Activated CD4-positive, alpha-beta T cell treated with anti-CD3 and anti-CD28 coated beads for 36 hours (primary cell): ENCODE data around the gene MXD3. TPM values are rescaled to one million over a fixed set of nuclear protein-coding genes. Genes with fewer than 3 reads are reported as not detected.

ENCODE experiments used
- ATAC-seq: fragments of 200-7000 bp; cut with Tn5 transposase; one replicate; pipeline ENCODE4 v1.10.0; 2021; ENCODE audit warnings: mild to moderate bottlenecking, moderate library complexity
- CTCF ChIA-PET: fragments of 350-600 bp; sonication (Branson Sonifier 250); formaldehyde crosslinking; loops from one replicate; lab custom pipeline; 2021; ENCODE audit warnings: antibody characterized with exemption; lab: Charles Lee
- POLR2A ChIA-PET: fragments of 350-600 bp; sonication (Branson Sonifier 250); formaldehyde crosslinking; loops from one replicate; lab custom pipeline; 2021; ENCODE audit warnings: antibody characterized with exemption, inconsistent platforms; lab: Charles Lee
- DNase-seq: peaks from one replicate; pipeline ENCODE4 v3.0.0-alpha.2; 2020
- H3K27ac Mint-ChIP-seq: one replicate; pipeline ENCODE4 v1.8.0; 2021; ENCODE audit warnings: mixed read lengths
- H3K27me3 Mint-ChIP-seq: one replicate; pipeline ENCODE4 v1.8.0; 2021; ENCODE audit warnings: mixed read lengths
- H3K36me3 Mint-ChIP-seq: one replicate; pipeline ENCODE4 v1.8.0; 2021; ENCODE audit warnings: low read depth, mixed read lengths
- H3K4me1 Mint-ChIP-seq: one replicate; pipeline ENCODE4 v1.8.0; 2021; ENCODE audit warnings: mixed read lengths
- H3K4me3 Mint-ChIP-seq: one replicate; pipeline ENCODE4 v1.8.0; 2021; ENCODE audit warnings: mild to moderate bottlenecking, moderate library complexity, mixed read lengths
- H3K9me3 Mint-ChIP-seq: one replicate; pipeline ENCODE4 v1.8.0; 2021; ENCODE audit warnings: low read depth, mixed read lengths
- intact Hi-C, 2 experiments: fragments of 100-400 bp; cut with DNase I in 1 of 2; cut with micrococcal nuclease in 1 of 2; formaldehyde crosslinking; loops; one replicate each; pipeline versions ENCODE4 v1.14.2 to v1.15.1; 2022 to 2024; cut with DNase I, micrococcal nuclease
- total RNA-seq, 2 experiments: library from RNA; stranded (reverse); gene quantifications; one replicate each; pipeline ENCODE4 v1.2.3, GENCODE V29; 2021

MXD3 gene
- total RNA-seq, 2 experiments from 2014 or later: 21.3 to 27.2 TPM

DNA sequence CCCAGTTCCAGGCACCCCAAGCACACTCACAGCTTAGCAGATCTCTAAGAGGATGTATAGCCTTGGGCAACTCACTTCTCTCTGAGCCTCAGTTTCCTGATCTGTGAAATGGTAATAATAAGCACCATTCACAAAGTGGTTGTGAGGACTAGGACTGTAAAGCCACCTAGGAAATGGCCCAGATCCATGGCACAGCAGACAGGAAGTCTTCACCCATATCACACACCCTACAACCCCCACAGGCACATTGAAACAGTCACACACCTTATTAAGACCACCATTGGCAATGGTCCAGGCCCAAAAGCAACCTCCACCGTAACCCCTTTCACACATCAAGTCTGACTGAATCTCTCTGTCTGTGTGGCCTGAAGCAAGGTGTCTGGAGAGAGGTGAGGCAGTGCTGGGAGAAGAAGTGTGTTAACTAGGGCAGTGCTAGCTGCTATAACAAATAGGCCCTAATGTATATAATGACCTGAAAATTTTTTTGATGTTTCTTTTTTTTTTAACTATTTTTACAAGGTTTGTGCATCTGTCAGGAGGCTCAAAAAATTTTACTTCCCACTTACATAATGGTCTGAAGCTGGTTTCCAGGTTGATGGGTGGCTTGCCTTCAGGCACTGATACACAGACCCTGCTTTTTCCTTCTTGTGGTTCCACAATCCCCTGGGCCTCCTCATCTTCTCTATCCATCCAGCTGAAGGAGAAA lies 43.6 kb upstream of the MXD3 start:
- ChIA-PET POLR2A (no interaction called here), CTCF (interaction anchor here (0.5 to 3.9 kb wide), 10 partner anchors 9 to 100 kb away, joined by 3 to 18 read pairs (median 4); no protein-coding TSS in a partner anchor)
- Mint-ChIP-seq H3K4me3 (no peak overlapping the region), H3K4me1 (peaks cover 51% of the 10 kb centered on the region), H3K36me3 (peaks cover 7% of the 10 kb centered on the region), H3K27ac (peak overlapping the region; percentile 32), H3K27me3 (no peaks in the 10 kb centered on the region), H3K9me3 (peaks cover 3% of the 10 kb centered on the region)
- ATAC-seq (no peak), DNase-seq (no peak)
- intact Hi-C loops: loop anchor here in 1 of 2 experiments (10.0 kb wide), 1 partner anchor 991 kb away; the partner anchor contains the start of genes ARL10 and KIAA1191

DNA sequence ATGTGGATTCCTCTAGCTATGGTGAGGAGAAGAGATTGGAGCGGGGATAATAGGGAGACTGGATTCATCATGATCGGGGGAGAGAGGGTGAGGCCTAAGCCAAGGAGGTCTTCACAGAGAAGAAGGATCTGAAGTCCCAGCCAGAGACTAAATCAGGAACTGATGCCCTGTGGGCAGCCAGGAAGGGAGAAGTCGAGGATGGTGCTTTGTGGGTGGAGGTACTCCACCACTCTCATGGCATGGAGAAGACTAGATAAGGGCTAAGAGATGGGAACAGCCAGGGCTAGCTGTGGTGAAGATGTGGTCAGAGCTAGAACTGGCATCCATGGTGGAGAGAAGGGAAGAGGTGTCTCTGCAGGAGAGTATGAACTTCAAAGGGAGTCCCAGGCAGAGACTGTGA lies 43.0 kb upstream of the MXD3 start:
- ATAC-seq (no peak), DNase-seq (no peak)
- peaks cover 3% of the 10 kb centered on the region for H3K9me3 Mint-ChIP-seq
- no peaks in the 10 kb centered on the region for H3K27me3 Mint-ChIP-seq
- H3K4me1 Mint-ChIP-seq: peaks cover 51% of the 10 kb centered on the region
- no peak overlapping the region for H3K4me3 Mint-ChIP-seq
- ChIA-PET POLR2A (no interaction called here), CTCF (interaction anchor here (0.5 to 4.7 kb wide), 8 partner anchors 10 to 48 kb away, joined by 3 to 25 read pairs (median 8); no protein-coding TSS in a partner anchor)
- peak overlapping the region; percentile 24 for H3K27ac Mint-ChIP-seq
- intact Hi-C loops: loop anchor here (5.0 to 10.0 kb wide), 3 partner anchors 33 to 990 kb away; partner anchors contain the start of genes ARL10 (in 1 of the 2), KIAA1191 (in 1 of the 2) and RNF44 (in 1 of the 2)
- H3K36me3 Mint-ChIP-seq: peaks cover 7% of the 10 kb centered on the region

DNA sequence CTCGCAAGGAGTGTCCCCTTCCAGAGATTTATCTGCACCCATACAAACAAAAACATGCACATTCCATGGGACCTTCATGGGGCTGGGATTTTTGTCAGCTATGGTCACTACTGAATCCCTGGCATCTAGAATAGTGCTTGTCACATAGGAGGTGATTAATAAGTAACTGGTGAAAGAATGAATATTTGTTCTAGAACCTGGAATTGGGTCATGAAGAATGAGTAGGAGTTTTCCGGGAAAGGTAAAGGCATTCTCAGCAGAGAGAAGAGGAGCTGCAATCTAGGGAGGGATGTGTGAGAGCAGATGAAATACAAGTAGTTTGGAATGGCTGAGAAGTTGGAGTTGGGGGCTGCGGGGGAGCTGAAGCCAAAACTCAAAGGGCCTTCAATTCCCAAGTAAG lies 42.6 kb upstream of the MXD3 start:
- ChIA-PET POLR2A (no interaction called here), CTCF (interaction anchor here (0.8 to 4.7 kb wide), 6 partner anchors 10 to 49 kb away, joined by 3 to 25 read pairs (median 8); no protein-coding TSS in a partner anchor)
- peak overlapping the region; percentile 24 for H3K27ac Mint-ChIP-seq
- H3K4me3 Mint-ChIP-seq: no peak overlapping the region
- no peaks in the 10 kb centered on the region for H3K27me3 Mint-ChIP-seq
- no peak for DNase-seq
- intact Hi-C loops: loop anchor here (5.0 to 10.0 kb wide), 3 partner anchors 33 to 989 kb away; partner anchors contain the start of genes ARL10 (in 1 of the 2), KIAA1191 (in 1 of the 2) and RNF44 (in 1 of the 2)
- peaks cover 9% of the 10 kb centered on the region for H3K36me3 Mint-ChIP-seq
- H3K9me3 Mint-ChIP-seq: peaks cover 3% of the 10 kb centered on the region
- peaks cover 51% of the 10 kb centered on the region for H3K4me1 Mint-ChIP-seq
- no peak for ATAC-seq

DNA sequence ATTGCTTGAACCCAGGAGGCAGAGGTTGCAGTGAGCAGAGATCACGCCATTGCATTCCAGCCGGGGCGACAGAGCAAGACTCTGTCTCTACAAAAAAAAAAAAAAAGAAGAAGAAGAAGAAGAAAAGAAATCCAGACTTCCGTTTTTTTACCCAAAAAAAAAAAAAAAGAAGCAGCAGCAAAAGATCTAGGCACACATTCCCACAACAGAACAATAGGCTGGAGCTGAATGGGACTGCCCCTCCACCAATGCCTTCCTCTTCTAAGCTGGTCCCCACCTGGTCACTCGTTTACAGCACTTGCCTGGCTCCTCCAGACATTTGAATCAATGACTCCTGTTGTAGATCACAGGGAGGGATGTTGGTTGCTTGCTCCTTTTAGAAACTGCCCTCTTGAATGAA lies 41.4 kb upstream of the MXD3 start:
- Mint-ChIP-seq H3K27ac (no peak overlapping the region), H3K9me3 (peaks cover 3% of the 10 kb centered on the region), H3K36me3 (peaks cover 12% of the 10 kb centered on the region), H3K27me3 (no peaks in the 10 kb centered on the region), H3K4me1 (peaks cover 49% of the 10 kb centered on the region), H3K4me3 (no peak overlapping the region)
- ChIA-PET POLR2A (interaction anchor here (0.7 kb wide), 1 partner anchor 91 kb away, joined by 4 read pairs; no protein-coding TSS in a partner anchor), CTCF (interaction anchor here (1.5 to 5.5 kb wide), 6 partner anchors 15 to 50 kb away, joined by 4 to 34 read pairs (median 18); no protein-coding TSS in a partner anchor)
- ATAC-seq (no peak), DNase-seq (no peak)
- intact Hi-C loops: loop anchor here (5.0 to 10.0 kb wide), 3 partner anchors 34 to 988 kb away; partner anchors contain the start of genes ARL10 (in 1 of the 2), KIAA1191 (in 1 of the 2) and RNF44 (in 1 of the 2)

DNA sequence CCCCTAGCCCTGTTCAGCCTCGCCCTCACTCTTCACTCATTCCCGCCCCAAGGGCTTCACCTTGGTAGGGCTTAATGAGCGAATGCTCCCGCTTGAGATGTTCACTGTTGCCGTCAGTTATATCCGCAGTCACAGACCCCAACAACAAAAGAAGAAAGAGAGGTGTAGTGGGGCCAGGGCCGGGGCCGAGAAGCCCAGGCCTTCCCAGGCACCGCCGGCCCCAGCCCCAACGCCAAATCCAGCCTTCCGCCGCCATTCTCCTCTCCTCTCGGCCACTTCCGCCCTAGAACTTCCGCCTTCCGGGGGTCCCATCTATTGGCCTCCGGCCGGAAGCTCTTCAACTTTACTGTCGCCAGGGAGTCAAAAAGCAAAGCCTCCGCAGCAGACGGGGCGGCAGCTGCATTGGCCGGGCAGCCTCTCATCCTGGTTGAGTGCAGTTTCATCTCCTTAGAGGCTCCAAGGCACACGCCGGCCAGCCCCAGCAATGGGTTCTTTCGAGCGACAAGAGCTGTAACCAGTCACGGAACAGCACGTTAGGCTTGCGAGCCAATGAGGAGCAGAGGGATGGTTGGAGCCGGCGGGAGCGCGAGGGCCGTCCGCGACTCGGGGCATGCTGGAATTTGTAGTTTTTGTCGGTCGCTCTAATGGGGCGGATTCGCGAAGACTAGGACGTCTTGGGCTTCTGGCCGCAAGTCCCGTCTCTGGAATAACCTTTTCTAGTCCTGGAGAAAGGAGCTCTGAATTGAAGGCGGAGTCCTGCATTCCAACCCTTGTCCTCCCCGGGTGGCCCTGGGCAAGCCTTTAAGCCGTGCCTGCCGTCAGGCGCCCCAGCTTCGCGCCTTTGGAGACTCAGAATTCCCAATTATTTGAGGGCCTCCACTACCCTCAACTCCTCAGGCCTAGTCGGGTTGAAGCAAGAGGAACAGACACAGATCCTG lies 40.0 kb upstream of the MXD3 start, which contains the start of gene LMAN2:
LMAN2 (minus strand) TSS at position 277 of the 938 bp plus-strand sequence; CDS start at position 256, 21 bp downstream.
- DNase-seq (peak; percentile 95), ATAC-seq (peak; percentile 99)
- POLR2A ChIA-PET: interaction anchor here (0.6 to 1.8 kb wide), 4 partner anchors 38 to 357 kb away, joined by 3 to 7 read pairs (median 4); partner anchors contain the start of gene GRK6
- H3K36me3 Mint-ChIP-seq: peaks cover 13% of the 10 kb centered on the region
- peak within 1 kb of the TSS; percentile 99 for H3K27ac Mint-ChIP-seq
- intact Hi-C loops: loop anchor here (1.0 to 10.0 kb wide), 14 partner anchors 36 to 987 kb away; partner anchors contain the start of genes ARL10 (in 1 of the 2), B4GALT7 (in 1 of the 2), FAM193B (in 1 of the 2) and KIAA1191 (in 1 of the 2)
- H3K4me3 Mint-ChIP-seq: peak within 1 kb of the TSS; percentile 89
- peaks cover 3% of the 10 kb centered on the region for H3K9me3 Mint-ChIP-seq
- H3K27me3 Mint-ChIP-seq: no peaks in the 10 kb centered on the region
- peaks cover 48% of the 10 kb centered on the region for H3K4me1 Mint-ChIP-seq
- CTCF ChIA-PET: interaction anchor here (0.6 to 5.5 kb wide), 22 partner anchors 9 to 346 kb away, joined by 3 to 34 read pairs (median 4); no protein-coding TSS in a partner anchor

DNA sequence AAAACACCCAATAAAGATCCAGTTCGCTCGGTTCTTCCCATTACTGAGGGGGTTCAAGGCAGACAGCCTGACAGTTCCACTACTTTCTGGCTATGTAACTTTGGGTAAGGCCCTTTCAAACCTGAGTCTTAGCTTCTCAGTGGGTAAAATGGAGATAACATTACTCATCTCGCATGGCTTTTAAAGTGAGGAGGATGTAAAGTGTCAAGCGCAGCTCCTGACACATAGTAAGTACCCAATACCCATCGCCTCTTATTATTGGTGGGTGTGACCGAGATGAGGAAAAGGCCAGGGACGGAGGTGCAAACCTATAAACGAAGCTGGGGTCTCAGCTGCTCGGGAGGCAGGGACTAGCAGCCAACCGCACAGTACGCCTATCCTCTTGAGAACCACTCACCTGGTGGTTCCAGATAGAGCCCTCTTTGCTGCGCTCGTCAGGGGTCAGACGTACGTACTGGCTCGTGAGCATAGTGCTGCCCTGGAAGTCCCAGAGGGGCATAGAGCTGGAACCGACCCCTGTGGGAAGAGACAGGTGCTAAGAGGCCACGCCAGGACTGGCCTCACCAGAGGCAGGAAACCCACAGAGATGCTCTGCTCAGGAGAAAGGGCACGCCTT lies 39.2 kb upstream of the MXD3 start:
- DNase-seq (no peak), ATAC-seq (peak; percentile 6)
- intact Hi-C loops: loop anchor here (1.0 to 10.0 kb wide), 14 partner anchors 36 to 986 kb away; partner anchors contain the start of genes ARL10 (in 1 of the 2), B4GALT7 (in 1 of the 2), FAM193B (in 1 of the 2) and KIAA1191 (in 1 of the 2)
- Mint-ChIP-seq H3K36me3 (peaks cover 18% of the 10 kb centered on the region), H3K4me3 (peak overlapping the region; percentile 89), H3K27me3 (no peaks in the 10 kb centered on the region), H3K4me1 (peaks cover 41% of the 10 kb centered on the region), H3K27ac (peak overlapping the region; percentile 99), H3K9me3 (peaks cover 3% of the 10 kb centered on the region)
- ChIA-PET CTCF (interaction anchor here (0.6 to 5.5 kb wide), 20 partner anchors 8 to 150 kb away, joined by 3 to 34 read pairs (median 5); no protein-coding TSS in a partner anchor), POLR2A (interaction anchor here (0.6 to 1.8 kb wide), 5 partner anchors 14 to 356 kb away, joined by 3 to 7 read pairs (median 3); partner anchors contain the start of gene GRK6)

DNA sequence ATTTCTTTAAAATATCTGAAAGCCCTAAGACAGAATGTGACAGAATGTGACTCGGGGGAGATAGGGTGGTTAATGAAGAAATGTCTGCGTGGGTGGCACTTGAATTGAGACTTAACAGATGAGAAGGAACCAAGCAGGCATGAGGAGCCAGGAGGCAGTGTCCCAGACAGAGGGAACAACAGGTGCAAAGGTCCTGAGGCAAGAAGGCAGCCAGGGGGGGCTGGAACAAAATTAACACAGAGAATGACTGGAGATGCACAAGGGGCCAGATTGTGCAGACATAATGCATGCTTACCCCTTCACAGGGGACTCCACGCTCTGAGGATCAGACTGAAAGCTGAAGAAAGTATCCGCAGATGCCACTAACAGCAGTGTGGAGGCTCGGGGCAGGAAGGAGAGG lies 38.1 kb upstream of the MXD3 start:
- ATAC-seq: no peak
- Mint-ChIP-seq H3K9me3 (no peaks in the 10 kb centered on the region), H3K36me3 (peaks cover 16% of the 10 kb centered on the region), H3K27ac (peak overlapping the region; percentile 62), H3K4me3 (peak overlapping the region; percentile 89), H3K27me3 (no peaks in the 10 kb centered on the region), H3K4me1 (peaks cover 35% of the 10 kb centered on the region)
- intact Hi-C loops: loop anchor here (2.0 to 10.0 kb wide), 8 partner anchors 37 to 985 kb away; partner anchors contain the start of genes ARL10 (in 1 of the 2), B4GALT7 (in 1 of the 2), FAM193B (in 1 of the 2) and KIAA1191 (in 1 of the 2)
- ChIA-PET CTCF (interaction anchor here (0.9 to 5.5 kb wide), 4 partner anchors 37 to 96 kb away, joined by 3 to 34 read pairs (median 15); no protein-coding TSS in a partner anchor), POLR2A (interaction anchor here (0.6 to 0.7 kb wide), 2 partner anchors 10 to 89 kb away, joined by 3 to 4 read pairs; no protein-coding TSS in a partner anchor)
- DNase-seq: no peak

DNA sequence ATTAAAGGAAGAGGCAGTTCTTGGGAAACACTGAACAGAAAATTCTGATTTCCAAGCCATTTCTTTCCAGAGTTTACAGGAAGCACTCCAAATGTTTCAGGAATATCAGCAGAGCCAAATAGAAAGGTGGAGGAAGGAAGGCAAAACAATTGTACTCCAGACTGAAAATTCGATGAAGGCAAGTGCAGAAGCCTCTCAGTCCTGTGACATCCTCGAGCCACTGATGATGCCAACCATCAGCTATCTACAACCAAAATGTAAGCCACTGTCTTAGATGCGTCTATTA lies 37.6 kb upstream of the MXD3 start:
- ATAC-seq (no peak), DNase-seq (no peak)
- CTCF ChIA-PET: interaction anchor here (0.6 to 5.5 kb wide), 9 partner anchors 12 to 152 kb away, joined by 3 to 34 read pairs (median 4); no protein-coding TSS in a partner anchor
- Mint-ChIP-seq H3K9me3 (no peaks in the 10 kb centered on the region), H3K27ac (peak overlapping the region; percentile 26), H3K4me3 (peak overlapping the region; percentile 89), H3K36me3 (peaks cover 17% of the 10 kb centered on the region), H3K4me1 (peaks cover 33% of the 10 kb centered on the region), H3K27me3 (no peaks in the 10 kb centered on the region)
- intact Hi-C loops: no loop called here
- POLR2A ChIA-PET: interaction anchor here (0.7 kb wide), 1 partner anchor 31 kb away, joined by 3 read pairs; no protein-coding TSS in a partner anchor

DNA sequence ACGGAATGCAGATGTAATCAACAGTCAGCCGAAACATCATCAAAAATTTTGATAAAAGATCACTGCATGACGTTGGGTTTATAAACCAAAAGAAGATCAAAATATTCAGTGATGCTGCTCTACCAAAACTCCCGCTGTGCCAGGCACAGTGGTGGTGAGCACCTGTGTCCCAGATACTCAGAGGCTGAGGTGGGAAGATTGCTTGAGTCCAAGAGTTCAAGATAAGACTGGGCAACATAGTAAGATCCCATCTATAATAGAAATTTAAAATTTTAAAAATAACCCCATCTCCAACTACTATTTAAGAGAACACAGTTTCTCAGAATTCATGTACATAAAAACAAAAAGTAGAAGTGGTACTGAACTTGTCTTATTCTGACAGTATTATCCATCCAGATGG lies 36.0 kb upstream of the MXD3 start:
- H3K27me3 Mint-ChIP-seq: no peaks in the 10 kb centered on the region
- H3K4me3 Mint-ChIP-seq: no peak overlapping the region
- intact Hi-C loops: no loop called here
- H3K36me3 Mint-ChIP-seq: peaks cover 22% of the 10 kb centered on the region
- peaks cover 35% of the 10 kb centered on the region for H3K4me1 Mint-ChIP-seq
- CTCF ChIA-PET: interaction anchor here (0.7 to 2.5 kb wide), 4 partner anchors 10 to 43 kb away, joined by 3 to 7 read pairs (median 4); partner anchors contain the start of gene RGS14
- no peaks in the 10 kb centered on the region for H3K9me3 Mint-ChIP-seq
- POLR2A ChIA-PET: no interaction called here
- no peak for ATAC-seq
- no peak overlapping the region for H3K27ac Mint-ChIP-seq
- DNase-seq: no peak
